Esophagus (tissue), 2 donors: ENCODE data around the gene REEP3. TPM values are rescaled to one million over a fixed set of nuclear protein-coding genes. Genes with fewer than 3 reads are reported as not detected.
A peak's percentile ranks its signal among the peaks of the same experiment; 100 is the strongest.
"Not testable (repeated sequence)": the region's sequence is repeated elsewhere in the genome, so short reads cannot be mapped to it uniquely, and the experiment has no call there.

Experiments used
- H3K27ac ChIP-seq, 2 donors: one replicate each; pipeline ENCODE4 v1.5.1; 2013; ENCODE audit warnings: low read depth in 2 of 2, mild to moderate bottlenecking in 2 of 2, inconsistent platforms in 1 of 2, low read length in 1 of 2, moderate library complexity in 1 of 2
- H3K27me3 ChIP-seq, 2 donors: one replicate each; pipeline ENCODE4 v1.6.1; 2013; ENCODE audit warnings: low read length in 2 of 2, control low read depth in 1 of 2, mild to moderate bottlenecking in 1 of 2; ENCODE audit not compliant: insufficient read depth in 2 of 2, control insufficient read depth in 1 of 2
- H3K36me3 ChIP-seq, 2 donors: one replicate each; pipeline ENCODE4 v1.6.1; 2013; ENCODE audit warnings: low read length in 1 of 2; ENCODE audit not compliant: control insufficient read depth in 2 of 2, insufficient read depth in 2 of 2
- H3K4me1 ChIP-seq, 2 donors: one replicate each; pipeline ENCODE4 v1.6.1; 2013; ENCODE audit warnings: low read length in 1 of 2; ENCODE audit not compliant: control insufficient read depth in 2 of 2, insufficient read depth in 2 of 2
- H3K4me3 ChIP-seq, 2 donors: one replicate each; pipeline ENCODE4 v1.5.1; 2013; ENCODE audit warnings: low read length in 2 of 2, mild to moderate bottlenecking in 2 of 2, low read depth in 1 of 2, moderate library complexity in 1 of 2
- H3K9me3 ChIP-seq, 2 donors: one replicate each; pipeline ENCODE4 v1.6.1; 2013; ENCODE audit warnings: mild to moderate bottlenecking in 2 of 2, low read depth in 1 of 2, low read length in 1 of 2, moderate library complexity in 1 of 2; ENCODE audit not compliant: control insufficient read depth in 2 of 2, insufficient read depth in 1 of 2
- WGBS, 2 donors: extraction: QIAGEN DNeasy Blood & Tissue Kit; methylation state at CpG; one replicate each; pipeline ENCODE4 v1.1.7; 2013; 5-methylcytosine and 5-hydroxymethylcytosine counted together
- polyA plus RNA-seq, 2 donors: library from polyadenylated mRNA; stranded (reverse); fragments of 200-250 nt; gene quantifications; one replicate each; pipeline ENCODE4 v1.2.3, GENCODE V29; 2013
- donor health status: healthy with polysubstance abuse.
- donor health status: Bipolar disorder and iron deficiency.

The REEP3 gene
- polyA plus RNA-seq, 2 donors = 7.3 to 10.0 TPM

DNA sequence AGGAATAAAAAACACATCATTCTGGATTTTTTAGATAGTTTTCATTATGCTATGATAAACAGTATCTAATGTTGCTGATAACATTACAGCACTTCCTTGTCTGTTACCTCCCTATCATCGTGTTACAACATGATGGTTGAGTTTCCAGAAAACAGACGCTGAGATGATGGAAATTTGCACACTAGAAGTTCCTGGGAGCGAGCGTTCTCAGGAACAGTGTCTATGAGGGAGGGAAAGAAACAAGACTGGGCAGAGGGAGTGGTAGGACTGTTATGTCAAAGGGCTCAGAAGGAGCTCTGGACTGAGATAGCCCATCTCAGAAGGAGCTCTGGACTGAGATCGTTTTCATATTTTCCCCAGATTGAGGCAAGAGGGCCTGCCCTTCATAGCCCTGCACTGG lies 121.6 kb downstream of the REEP3 start:
- no peaks in the 10 kb centered on the region for H3K27me3 ChIP-seq
- WGBS, 2 donors = 87 to 88% methylated on average over 5 of the region's 5 CpGs
- H3K27ac ChIP-seq = no peak overlapping the region
- H3K36me3 ChIP-seq = no peaks in the 10 kb centered on the region
- no peaks in the 10 kb centered on the region for H3K9me3 ChIP-seq
- no peaks in the 10 kb centered on the region for H3K4me1 ChIP-seq
- H3K4me3 ChIP-seq = no peak overlapping the region

GRCh38 chr10:63644418-63645142 lies 123.4 kb downstream of the REEP3 start:
- Histone ChIP-seq H3K27me3 (no peaks in the 10 kb centered on the region), H3K36me3 (no peaks in the 10 kb centered on the region), H3K4me3 (no peak overlapping the region), H3K4me1 (no peaks in the 10 kb centered on the region), H3K9me3 (no peaks in the 10 kb centered on the region), H3K27ac (peak overlapping the region; percentile 40 to 64)
- 74 to 78% methylated on average over 4 of the region's 4 CpGs for WGBS, 2 donors

DNA sequence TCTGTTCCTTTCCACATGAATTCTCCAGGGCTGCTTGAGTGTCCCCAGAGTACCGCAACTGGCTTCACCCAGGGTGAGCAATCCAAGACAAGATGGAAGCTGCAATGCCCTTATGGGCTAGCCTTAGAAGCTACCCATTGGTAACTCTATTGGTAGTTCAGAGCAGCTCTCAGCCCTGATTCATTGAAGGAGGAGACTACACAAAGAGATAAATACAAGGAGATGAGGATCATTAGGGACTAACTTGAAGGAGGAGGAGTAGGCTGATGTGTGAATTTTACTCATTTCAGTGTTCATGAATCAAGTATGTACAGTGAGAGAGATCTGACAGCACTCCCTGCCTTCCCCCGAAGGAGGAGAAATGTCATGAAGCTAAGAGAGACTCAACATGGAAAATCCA lies 124.0 kb downstream of the REEP3 start:
- H3K9me3 ChIP-seq = no peaks in the 10 kb centered on the region
- H3K36me3 ChIP-seq = no peaks in the 10 kb centered on the region
- no peaks in the 10 kb centered on the region for H3K27me3 ChIP-seq
- WGBS, 2 donors = 94 to 95% methylated on average over 2 of the region's 2 CpGs
- no peaks in the 10 kb centered on the region for H3K4me1 ChIP-seq
- peak overlapping the region; percentile 40 to 64 for H3K27ac ChIP-seq
- no peak overlapping the region for H3K4me3 ChIP-seq

GRCh38 chr10:63646491-63646890 lies 125.3 kb downstream of the REEP3 start:
- Histone ChIP-seq H3K27me3 (no peaks in the 10 kb centered on the region), H3K9me3 (no peaks in the 10 kb centered on the region), H3K4me3 (no peak overlapping the region), H3K4me1 (no peaks in the 10 kb centered on the region), H3K36me3 (no peaks in the 10 kb centered on the region), H3K27ac (no peak overlapping the region)
- WGBS, 2 donors = 90% methylated on average over 2 of the region's 2 CpGs

DNA sequence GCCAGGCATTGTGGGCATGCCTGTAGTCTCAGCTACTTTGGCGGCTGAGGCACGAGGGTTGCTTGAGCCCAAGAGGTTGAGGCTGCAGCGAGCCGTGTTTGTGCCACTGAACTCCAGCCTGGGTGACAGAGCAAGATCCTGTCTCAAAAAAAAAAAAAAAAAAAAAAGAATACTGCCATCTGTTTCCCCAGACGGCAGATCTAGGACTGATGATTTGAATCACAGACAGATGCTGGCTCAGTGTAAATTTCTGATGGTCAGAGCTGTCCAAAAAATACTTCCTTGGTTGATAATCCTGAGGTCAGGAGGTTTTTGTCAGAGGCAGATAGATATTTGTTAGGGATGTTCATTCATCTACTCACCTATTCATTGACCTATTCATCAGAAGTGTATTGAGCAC lies 130.7 kb downstream of the REEP3 start:
- H3K27ac ChIP-seq = no peak overlapping the region
- H3K4me1 ChIP-seq = no peaks in the 10 kb centered on the region
- H3K9me3 ChIP-seq = no peaks in the 10 kb centered on the region
- no peaks in the 10 kb centered on the region for H3K27me3 ChIP-seq
- no peak overlapping the region for H3K4me3 ChIP-seq
- 64 to 89% methylated on average over 5 of the region's 5 CpGs for WGBS, 2 donors
- H3K36me3 ChIP-seq = no peaks in the 10 kb centered on the region

DNA sequence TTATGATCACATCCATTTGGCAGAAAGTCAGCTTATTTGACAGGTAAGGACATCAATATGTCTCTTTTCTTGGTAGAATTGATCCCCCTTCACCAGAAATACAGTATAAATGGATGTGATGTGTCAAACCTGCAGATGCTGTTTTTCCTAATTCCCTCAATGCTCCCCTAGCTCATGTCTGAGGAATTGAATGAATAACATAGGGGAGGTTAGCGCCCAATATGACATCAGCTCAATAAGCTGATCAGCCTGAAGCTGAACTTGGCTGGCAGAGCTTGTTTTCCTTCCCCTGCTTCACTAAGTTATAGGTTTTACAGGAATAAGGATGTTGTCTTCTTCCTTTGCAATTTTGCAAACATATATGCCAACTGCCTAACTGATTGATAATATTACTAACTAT lies 132.5 kb downstream of the REEP3 start:
- Histone ChIP-seq H3K9me3 (no peaks in the 10 kb centered on the region), H3K27me3 (no peaks in the 10 kb centered on the region), H3K36me3 (no peaks in the 10 kb centered on the region), H3K4me3 (no peak overlapping the region), H3K4me1 (no peaks in the 10 kb centered on the region), H3K27ac (no peak overlapping the region)
- WGBS, 2 donors = 79 to 89% methylated on average over 1 of the region's 1 CpG

DNA sequence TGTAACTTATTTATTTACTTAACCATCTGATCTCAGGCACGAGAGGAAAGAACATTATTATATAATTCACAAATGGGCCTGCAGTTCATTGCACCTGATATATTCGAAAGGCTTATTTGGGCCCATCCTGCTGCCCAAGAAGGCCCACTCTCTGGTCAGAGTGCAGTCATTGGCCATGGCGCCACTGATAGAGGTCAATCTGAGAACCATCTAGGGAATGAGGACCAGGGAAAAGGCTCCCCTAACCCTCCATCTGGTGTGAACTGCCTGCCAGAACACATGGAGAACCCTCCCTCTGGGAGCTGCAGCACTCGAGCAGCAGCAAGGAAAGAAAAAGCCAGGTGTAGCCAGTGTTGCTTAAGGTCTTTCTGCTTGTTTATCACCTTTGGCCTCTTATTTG lies 136.6 kb downstream of the REEP3 start:
- Histone ChIP-seq H3K27ac (no peak overlapping the region), H3K4me1 (no peaks in the 10 kb centered on the region), H3K27me3 (no peaks in the 10 kb centered on the region), H3K4me3 (no peak overlapping the region), H3K9me3 (no peaks in the 10 kb centered on the region), H3K36me3 (no peaks in the 10 kb centered on the region)
- 53 to 61% methylated on average over 4 of the region's 4 CpGs for whole genome bisulfite sequencing, 2 donors

DNA sequence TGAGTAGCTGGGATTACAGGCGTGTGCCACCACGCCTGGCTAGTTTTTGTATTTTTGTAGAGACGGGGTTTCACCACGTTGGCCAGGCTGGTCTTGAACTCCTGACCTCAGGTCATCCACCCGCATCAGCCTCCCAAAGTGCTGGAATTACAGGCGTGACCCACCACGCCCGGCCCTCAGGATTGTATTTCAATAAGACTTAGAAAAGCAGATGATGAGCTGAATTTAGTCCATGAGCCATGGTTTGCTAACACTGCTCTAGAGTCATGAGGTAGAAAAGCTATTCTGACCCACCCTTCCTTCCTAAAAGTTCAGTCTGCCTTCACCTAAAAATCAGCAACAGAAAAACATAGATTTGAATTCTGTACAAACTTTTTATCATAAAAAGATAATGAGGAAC lies 139.7 kb downstream of the REEP3 start:
- not testable (repeated sequence) for H3K4me3 ChIP-seq, H3K4me1 ChIP-seq, H3K27ac ChIP-seq, H3K36me3 ChIP-seq, H3K27me3 ChIP-seq, H3K9me3 ChIP-seq
- 80 to 88% methylated on average over 8 of the region's 8 CpGs for WGBS, 2 donors

GRCh38 chr10:63661347-63661746 lies 140.1 kb downstream of the REEP3 start:
- Histone ChIP-seq H3K27me3 (no peaks in the 10 kb centered on the region), H3K9me3 (no peaks in the 10 kb centered on the region), H3K4me1 (no peaks in the 10 kb centered on the region), H3K27ac (no peak overlapping the region), H3K36me3 (no peaks in the 10 kb centered on the region), H3K4me3 (no peak overlapping the region)
- WGBS, 2 donors = 93% methylated on average over 5 of the region's 5 CpGs

DNA sequence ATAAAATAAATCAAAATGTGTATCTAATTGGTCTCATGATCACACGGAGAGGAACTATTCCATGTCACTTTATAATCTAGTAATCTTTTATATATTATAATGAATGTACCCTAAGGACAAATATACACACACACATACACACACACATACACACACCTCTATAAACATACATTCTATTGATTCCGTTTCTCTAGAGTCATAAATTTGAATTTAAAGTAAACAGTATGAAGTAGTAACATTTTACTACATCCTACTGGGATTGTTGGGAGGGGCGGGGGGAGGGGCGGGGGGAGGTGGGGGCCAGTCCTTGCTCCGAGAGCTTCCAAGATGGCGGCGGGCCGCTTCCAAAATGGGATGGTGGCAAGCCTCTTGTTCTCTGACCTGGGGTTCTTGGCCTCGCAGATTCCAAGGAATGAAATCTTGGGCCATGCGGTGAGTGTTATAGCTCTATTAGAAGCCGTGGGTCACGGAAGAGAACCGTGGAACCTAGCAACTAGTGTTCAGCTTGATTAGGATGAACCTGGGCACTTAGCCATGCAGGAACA lies 143.2 kb downstream of the REEP3 start:
- no peaks in the 10 kb centered on the region for H3K4me1 ChIP-seq
- no peaks in the 10 kb centered on the region for H3K9me3 ChIP-seq
- no peak overlapping the region for H3K4me3 ChIP-seq
- WGBS, 2 donors = 94 to 96% methylated on average over 13 of the region's 13 CpGs
- no peaks in the 10 kb centered on the region for H3K27me3 ChIP-seq
- H3K27ac ChIP-seq = no peak overlapping the region
- H3K36me3 ChIP-seq = no peaks in the 10 kb centered on the region
